ENCODE measurements around the gene EYS.
"Not testable (repeated sequence)": the region's sequence is repeated elsewhere in the genome, so short reads cannot be mapped to it uniquely, and the experiment has no call there.

EYS gene

GRCh38 chr6:65468307-65468706 is 238.7 kb downstream of the EYS start:
- Mint-ChIP-seq H3K36me3 (no peaks in the 10 kb centered on the region), H3K9me3 (peaks cover 1 to 8% of the 10 kb centered on the region in 2 donors), H3K27ac (no peak overlapping the region), H3K4me3 (no peak overlapping the region), H3K27me3 (no peaks in the 10 kb centered on the region), H3K4me1 (no peaks in the 10 kb centered on the region)
- DNase-seq (no peak), ATAC-seq (replicated peaks) (no peak)

GRCh38 chr6:65461121-65461520 is 245.9 kb downstream of the EYS start:
- H3K9me3 Mint-ChIP-seq, result peaks cover 2 to 3% of the 10 kb centered on the region in 2 donors
- H3K27me3 Mint-ChIP-seq, result no peaks in the 10 kb centered on the region
- H3K27ac Mint-ChIP-seq, result no peak overlapping the region
- DNase-seq, result no peak
- H3K4me3 Mint-ChIP-seq, result no peak overlapping the region
- H3K36me3 Mint-ChIP-seq, result no peaks in the 10 kb centered on the region
- no peaks in the 10 kb centered on the region for H3K4me1 Mint-ChIP-seq
- ATAC-seq (replicated peaks), result no peak

GRCh38 chr6:65452333-65452732 is 254.7 kb downstream of the EYS start:
- Mint-ChIP-seq H3K27ac (no peak overlapping the region), H3K36me3 (no peaks in the 10 kb centered on the region), H3K4me1 (no peaks in the 10 kb centered on the region), H3K4me3 (no peak overlapping the region), H3K27me3 (no peaks in the 10 kb centered on the region), H3K9me3 (peaks cover 0 to 4% of the 10 kb centered on the region in 2 donors)
- no peak for ATAC-seq (replicated peaks)
- no peak for DNase-seq

GRCh38 chr6:65450451-65450850 is 256.6 kb downstream of the EYS start:
- DNase-seq (no peak), ATAC-seq (replicated peaks) (no peak)
- Mint-ChIP-seq H3K4me1 (no peaks in the 10 kb centered on the region), H3K4me3 (no peak overlapping the region), H3K9me3 (no peaks in the 10 kb centered on the region), H3K27ac (no peak overlapping the region), H3K27me3 (no peaks in the 10 kb centered on the region), H3K36me3 (no peaks in the 10 kb centered on the region)

- ATAC-seq (replicated peaks), result no peak
- Mint-ChIP-seq H3K36me3 (no peaks in the 10 kb centered on the region), H3K9me3 (no peaks in the 10 kb centered on the region), H3K4me3 (no peak overlapping the region), H3K27me3 (no peaks in the 10 kb centered on the region), H3K27ac (no peak overlapping the region), H3K4me1 (no peaks in the 10 kb centered on the region)
- no peak for DNase-seq
Measured at GRCh38 chr6:65449926-65450325, 257.1 kb downstream of the EYS start.

- no peak for ATAC-seq (replicated peaks)
- H3K27ac Mint-ChIP-seq, result no peak overlapping the region
Measured at GRCh38 chr6:65448866-65449265, 258.2 kb downstream of the EYS start.

GRCh38 chr6:65436281-65436680 is 270.7 kb downstream of the EYS start:
- ATAC-seq (replicated peaks) (no peak), DNase-seq (no peak)
- no peak overlapping the region for H3K27ac Mint-ChIP-seq
- no peak overlapping the region for H3K4me3 Mint-ChIP-seq
- H3K4me1 Mint-ChIP-seq, result no peaks in the 10 kb centered on the region
- H3K27me3 Mint-ChIP-seq, result no peaks in the 10 kb centered on the region
- H3K36me3 Mint-ChIP-seq, result no peaks in the 10 kb centered on the region
- H3K9me3 Mint-ChIP-seq, result peaks cover 4 to 5% of the 10 kb centered on the region in 2 donors

More at GRCh38 chr6:65448866-65449265, 258.2 kb downstream of the EYS start:
- H3K27me3 Mint-ChIP-seq, result no peaks in the 10 kb centered on the region
- H3K4me1 Mint-ChIP-seq, result no peaks in the 10 kb centered on the region
- H3K4me3 Mint-ChIP-seq, result no peak overlapping the region
- H3K9me3 Mint-ChIP-seq, result no peaks in the 10 kb centered on the region
- H3K36me3 Mint-ChIP-seq, result no peaks in the 10 kb centered on the region
- DNase-seq, result no peak

GRCh38 chr6:65416621-65417020 is 290.4 kb downstream of the EYS start:
- Mint-ChIP-seq H3K36me3 (no peaks in the 10 kb centered on the region), H3K27ac (no peak overlapping the region), H3K4me1 (no peaks in the 10 kb centered on the region), H3K4me3 (no peak overlapping the region), H3K9me3 (peaks cover 4 to 7% of the 10 kb centered on the region in 2 donors), H3K27me3 (no peaks in the 10 kb centered on the region)
- DNase-seq (no peak), ATAC-seq (replicated peaks) (no peak)

GRCh38 chr6:65410309-65410708 is 296.7 kb downstream of the EYS start:
- no peak overlapping the region for H3K4me3 Mint-ChIP-seq
- peaks cover 1 to 9% of the 10 kb centered on the region in 2 donors for H3K9me3 Mint-ChIP-seq
- ATAC-seq (replicated peaks), result no peak

GRCh38 chr6:65402564-65402963 is 304.5 kb downstream of the EYS start:
- Mint-ChIP-seq H3K27me3 (no peaks in the 10 kb centered on the region), H3K4me3 (no peak overlapping the region), H3K36me3 (no peaks in the 10 kb centered on the region), H3K9me3 (peaks cover 0 to 3% of the 10 kb centered on the region in 2 donors), H3K27ac (no peak overlapping the region), H3K4me1 (no peaks in the 10 kb centered on the region)
- DNase-seq (no peak), ATAC-seq (replicated peaks) (no peak)

More at GRCh38 chr6:65410309-65410708, 296.7 kb downstream of the EYS start:
- H3K4me1 Mint-ChIP-seq, result no peaks in the 10 kb centered on the region
- H3K27me3 Mint-ChIP-seq, result no peaks in the 10 kb centered on the region
- no peak for DNase-seq
- no peaks in the 10 kb centered on the region for H3K36me3 Mint-ChIP-seq
- H3K27ac Mint-ChIP-seq, result no peak overlapping the region

- no peaks in the 10 kb centered on the region for H3K27me3 Mint-ChIP-seq
- H3K27ac Mint-ChIP-seq, result no peak overlapping the region
- H3K4me1 Mint-ChIP-seq, result no peaks in the 10 kb centered on the region
- H3K9me3 Mint-ChIP-seq, result peaks cover 7% of the 10 kb centered on the region in 2 donors
- no peaks in the 10 kb centered on the region for H3K36me3 Mint-ChIP-seq
- no peak for DNase-seq
- H3K4me3 Mint-ChIP-seq, result no peak overlapping the region
- ATAC-seq (replicated peaks), result no peak
Measured at GRCh38 chr6:65399355-65400084, 307.5 kb downstream of the EYS start.

GRCh38 chr6:65398851-65399250 is 308.2 kb downstream of the EYS start:
- H3K4me1 Mint-ChIP-seq, result no peaks in the 10 kb centered on the region
- no peak overlapping the region for H3K27ac Mint-ChIP-seq
- no peaks in the 10 kb centered on the region for H3K27me3 Mint-ChIP-seq
- DNase-seq, result no peak
- no peak overlapping the region for H3K4me3 Mint-ChIP-seq
- ATAC-seq (replicated peaks), result no peak
- H3K9me3 Mint-ChIP-seq, result peaks cover 7% of the 10 kb centered on the region in 2 donors
- no peaks in the 10 kb centered on the region for H3K36me3 Mint-ChIP-seq

- Mint-ChIP-seq H3K36me3 (no peaks in the 10 kb centered on the region), H3K27me3 (no peaks in the 10 kb centered on the region), H3K9me3 (peaks cover 4 to 5% of the 10 kb centered on the region in 2 donors), H3K27ac (no peak overlapping the region), H3K4me3 (no peak overlapping the region), H3K4me1 (no peaks in the 10 kb centered on the region)
- DNase-seq (no peak), ATAC-seq (replicated peaks) (no peak)
Measured at GRCh38 chr6:65350530-65350929, 356.5 kb downstream of the EYS start.

- H3K27ac Mint-ChIP-seq, H3K36me3 Mint-ChIP-seq, H3K27me3 Mint-ChIP-seq, H3K4me1 Mint-ChIP-seq, DNase-seq, H3K4me3 Mint-ChIP-seq, H3K9me3 Mint-ChIP-seq: not testable (repeated sequence)
- peak in 1 of 2 donors; percentile 29 for ATAC-seq (replicated peaks)
Measured at GRCh38 chr6:65302655-65303054, 404.4 kb downstream of the EYS start.

GRCh38 chr6:65299236-65299635 is 407.8 kb downstream of the EYS start:
- ATAC-seq (replicated peaks), result no peak
- DNase-seq, result no peak
- Mint-ChIP-seq H3K36me3 (no peaks in the 10 kb centered on the region), H3K4me1 (no peaks in the 10 kb centered on the region), H3K4me3 (no peak overlapping the region), H3K9me3 (no peaks in the 10 kb centered on the region), H3K27me3 (no peaks in the 10 kb centered on the region), H3K27ac (no peak overlapping the region)
